ENCODE results near the gene PDHB.
"Not testable (repeated sequence)": the region's sequence is repeated elsewhere in the genome, so short reads cannot be mapped to it uniquely, and the experiment has no call there.

PDHB gene

GRCh38 chr3:58469096-58469495, 35.5 kb upstream of the PDHB start:
- no CpG with 5 or more reads among the region's 4 CpGs for WGBS (ENCODE audit: insufficient coverage, insufficient read length)
- Histone ChIP-seq H3K27me3 (ENCODE audit: control insufficient read depth, insufficient read depth, low read length) (no peaks in the 10 kb centered on the region), H3K9me3 (ENCODE audit: control insufficient read depth, insufficient read depth, low read length) (no peaks in the 10 kb centered on the region), H3K4me3 (ENCODE audit: low read length) (no peak overlapping the region), H3K4me1 (ENCODE audit: control insufficient read depth, insufficient read depth, low read length) (0 out of 2 replicates have a peak, but pooled peaks cover 1% of the 10 kb centered on the region), H3K27ac (ENCODE audit: low read length) (no peak overlapping the region), H3K36me3 (ENCODE audit: control insufficient read depth, insufficient read depth, low read length) (no peaks in the 10 kb centered on the region)
- DNase-seq (ENCODE audit: low read depth, low spot score) = no peak

- H3K4me3 ChIP-seq (ENCODE audit: low read length) = no peak overlapping the region
- H3K27ac ChIP-seq (ENCODE audit: low read length) = no peak overlapping the region
- WGBS (ENCODE audit: insufficient coverage, insufficient read length) = no CpG with 5 or more reads among the region's 4 CpGs
- DNase-seq (ENCODE audit: low read depth, low spot score) = no peak
- no peaks in the 10 kb centered on the region for H3K9me3 ChIP-seq (ENCODE audit: control insufficient read depth, insufficient read depth, low read length)
- no peaks in the 10 kb centered on the region for H3K27me3 ChIP-seq (ENCODE audit: control insufficient read depth, insufficient read depth, low read length)
- H3K36me3 ChIP-seq (ENCODE audit: control insufficient read depth, insufficient read depth, low read length) = no peaks in the 10 kb centered on the region
- peaks cover 1% of the 10 kb centered on the region; the same call in 1 of the 2 replicates for H3K4me1 ChIP-seq (ENCODE audit: control insufficient read depth, insufficient read depth, low read length)
Observed at GRCh38 chr3:58466899-58467563, 33.4 kb upstream of the PDHB start.

- WGBS (ENCODE audit: insufficient coverage, insufficient read length) = no CpG with 5 or more reads among the region's 3 CpGs
- Histone ChIP-seq H3K27me3 (ENCODE audit: control insufficient read depth, insufficient read depth, low read length) (no peaks in the 10 kb centered on the region), H3K27ac (ENCODE audit: low read length) (no peak overlapping the region), H3K9me3 (ENCODE audit: control insufficient read depth, insufficient read depth, low read length) (no peaks in the 10 kb centered on the region), H3K36me3 (ENCODE audit: control insufficient read depth, insufficient read depth, low read length) (no peaks in the 10 kb centered on the region), H3K4me3 (ENCODE audit: low read length) (no peak overlapping the region), H3K4me1 (ENCODE audit: control insufficient read depth, insufficient read depth, low read length) (no peaks in the 10 kb centered on the region; the same call in 1 of the 2 replicates)
- DNase-seq (ENCODE audit: low read depth, low spot score) = no peak
Observed at GRCh38 chr3:58464866-58465265, 31.2 kb upstream of the PDHB start.

- H3K9me3 ChIP-seq (ENCODE audit: control insufficient read depth, insufficient read depth, low read length) = no peaks in the 10 kb centered on the region
- H3K4me3 ChIP-seq (ENCODE audit: low read length) = no peak overlapping the region
- no peaks in the 10 kb centered on the region for H3K27me3 ChIP-seq (ENCODE audit: control insufficient read depth, insufficient read depth, low read length)
- H3K4me1 ChIP-seq (ENCODE audit: control insufficient read depth, insufficient read depth, low read length) = no peaks in the 10 kb centered on the region; the same call in 1 of the 2 replicates
- no peak for DNase-seq (ENCODE audit: low read depth, low spot score)
- no CpG with 5 or more reads among the region's 5 CpGs for WGBS (ENCODE audit: insufficient coverage, insufficient read length)
- no peak overlapping the region for H3K27ac ChIP-seq (ENCODE audit: low read length)
- no peaks in the 10 kb centered on the region for H3K36me3 ChIP-seq (ENCODE audit: control insufficient read depth, insufficient read depth, low read length)
Observed at GRCh38 chr3:58463942-58464271, 30.3 kb upstream of the PDHB start.

GRCh38 chr3:58463181-58463941, 29.7 kb upstream of the PDHB start:
- H3K4me1 ChIP-seq (ENCODE audit: control insufficient read depth, insufficient read depth, low read length) = no peaks in the 10 kb centered on the region; the same call in 1 of the 2 replicates
- H3K36me3 ChIP-seq (ENCODE audit: control insufficient read depth, insufficient read depth, low read length) = no peaks in the 10 kb centered on the region
- no peaks in the 10 kb centered on the region for H3K27me3 ChIP-seq (ENCODE audit: control insufficient read depth, insufficient read depth, low read length)
- no CpG with 5 or more reads among the region's 18 CpGs for WGBS (ENCODE audit: insufficient coverage, insufficient read length)
- peak; percentile 50 for DNase-seq (ENCODE audit: low read depth, low spot score)
- no peak overlapping the region for H3K27ac ChIP-seq (ENCODE audit: low read length)
- no peak overlapping the region for H3K4me3 ChIP-seq (ENCODE audit: low read length)
- no peaks in the 10 kb centered on the region for H3K9me3 ChIP-seq (ENCODE audit: control insufficient read depth, insufficient read depth, low read length)

- Histone ChIP-seq H3K4me1 (ENCODE audit: control insufficient read depth, insufficient read depth, low read length) (no peaks in the 10 kb centered on the region; the same call in 1 of the 2 replicates), H3K27ac (ENCODE audit: low read length) (no peak overlapping the region), H3K9me3 (ENCODE audit: control insufficient read depth, insufficient read depth, low read length) (no peaks in the 10 kb centered on the region), H3K36me3 (ENCODE audit: control insufficient read depth, insufficient read depth, low read length) (no peaks in the 10 kb centered on the region), H3K4me3 (ENCODE audit: low read length) (no peak overlapping the region), H3K27me3 (ENCODE audit: control insufficient read depth, insufficient read depth, low read length) (no peaks in the 10 kb centered on the region)
- no CpG with 5 or more reads among the region's 4 CpGs for WGBS (ENCODE audit: insufficient coverage, insufficient read length)
- no peak for DNase-seq (ENCODE audit: low read depth, low spot score)
Observed at GRCh38 chr3:58462829-58463180, 29.2 kb upstream of the PDHB start.

- H3K9me3 ChIP-seq (ENCODE audit: control insufficient read depth, insufficient read depth, low read length) = no peaks in the 10 kb centered on the region
- WGBS (ENCODE audit: insufficient coverage, insufficient read length) = no CpG with 5 or more reads among the region's 4 CpGs
- no peaks in the 10 kb centered on the region for H3K27me3 ChIP-seq (ENCODE audit: control insufficient read depth, insufficient read depth, low read length)
- H3K27ac ChIP-seq (ENCODE audit: low read length) = no peak overlapping the region
- H3K4me1 ChIP-seq (ENCODE audit: control insufficient read depth, insufficient read depth, low read length) = no peaks in the 10 kb centered on the region; the same call in 1 of the 2 replicates
- no peak overlapping the region for H3K4me3 ChIP-seq (ENCODE audit: low read length)
- no peak for DNase-seq (ENCODE audit: low read depth, low spot score)
- H3K36me3 ChIP-seq (ENCODE audit: control insufficient read depth, insufficient read depth, low read length) = no peaks in the 10 kb centered on the region
Observed at GRCh38 chr3:58459160-58459559, 25.5 kb upstream of the PDHB start.

GRCh38 chr3:58452176-58452575, 18.5 kb upstream of the PDHB start:
- DNase-seq (ENCODE audit: low read depth, low spot score) = no peak
- WGBS (ENCODE audit: insufficient coverage, insufficient read length) = no CpG with 5 or more reads among the region's 1 CpG
- H3K27ac ChIP-seq (ENCODE audit: low read length) = no peak overlapping the region

GRCh38 chr3:58441514-58442450, 8.2 kb upstream of the PDHB start:
- DNase-seq (ENCODE audit: low read depth, low spot score) = no peak
- no CpG with 5 or more reads among the region's 4 CpGs for WGBS (ENCODE audit: insufficient coverage, insufficient read length)
- Histone ChIP-seq H3K27ac (ENCODE audit: low read length) (no peak overlapping the region), H3K4me1 (ENCODE audit: control insufficient read depth, insufficient read depth, low read length) (peaks cover 2% of the 10 kb centered on the region; the same call in 1 of the 2 replicates), H3K4me3 (ENCODE audit: low read length) (no peak overlapping the region), H3K27me3 (ENCODE audit: control insufficient read depth, insufficient read depth, low read length) (no peaks in the 10 kb centered on the region), H3K36me3 (ENCODE audit: control insufficient read depth, insufficient read depth, low read length) (no peaks in the 10 kb centered on the region), H3K9me3 (ENCODE audit: control insufficient read depth, insufficient read depth, low read length) (no peaks in the 10 kb centered on the region)

More at GRCh38 chr3:58452176-58452575, 18.5 kb upstream of the PDHB start:
- Histone ChIP-seq H3K4me1 (ENCODE audit: control insufficient read depth, insufficient read depth, low read length) (no peaks in the 10 kb centered on the region), H3K27me3 (ENCODE audit: control insufficient read depth, insufficient read depth, low read length) (no peaks in the 10 kb centered on the region), H3K36me3 (ENCODE audit: control insufficient read depth, insufficient read depth, low read length) (no peaks in the 10 kb centered on the region), H3K4me3 (ENCODE audit: low read length) (no peak overlapping the region), H3K9me3 (ENCODE audit: control insufficient read depth, insufficient read depth, low read length) (no peaks in the 10 kb centered on the region)

- not testable (repeated sequence) for DNase-seq (ENCODE audit: low read depth, low spot score); H3K27ac ChIP-seq (ENCODE audit: low read length); H3K36me3 ChIP-seq (ENCODE audit: control insufficient read depth, insufficient read depth, low read length); H3K4me3 ChIP-seq (ENCODE audit: low read length); H3K9me3 ChIP-seq (ENCODE audit: control insufficient read depth, insufficient read depth, low read length); H3K27me3 ChIP-seq (ENCODE audit: control insufficient read depth, insufficient read depth, low read length); H3K4me1 ChIP-seq (ENCODE audit: control insufficient read depth, insufficient read depth, low read length)
- WGBS (ENCODE audit: insufficient coverage, insufficient read length) = no CpG with 5 or more reads among the region's 6 CpGs
Observed at GRCh38 chr3:58440996-58441355, 7.3 kb upstream of the PDHB start.

Measured in iPS DF 6.9 (cell line).